LNCAP (cell line): Measurements from ENCODE around the gene GPSM1.

Experiments used
- TF ChIP-seq, protein P1 (sequence below): fragments of 450-650 bp; IDR thresholded peaks from 2 replicates; pipeline ENCODE4 v1.5.1; 2017; ENCODE audit warnings: mild to moderate bottlenecking

The GPSM1 gene

DNA sequence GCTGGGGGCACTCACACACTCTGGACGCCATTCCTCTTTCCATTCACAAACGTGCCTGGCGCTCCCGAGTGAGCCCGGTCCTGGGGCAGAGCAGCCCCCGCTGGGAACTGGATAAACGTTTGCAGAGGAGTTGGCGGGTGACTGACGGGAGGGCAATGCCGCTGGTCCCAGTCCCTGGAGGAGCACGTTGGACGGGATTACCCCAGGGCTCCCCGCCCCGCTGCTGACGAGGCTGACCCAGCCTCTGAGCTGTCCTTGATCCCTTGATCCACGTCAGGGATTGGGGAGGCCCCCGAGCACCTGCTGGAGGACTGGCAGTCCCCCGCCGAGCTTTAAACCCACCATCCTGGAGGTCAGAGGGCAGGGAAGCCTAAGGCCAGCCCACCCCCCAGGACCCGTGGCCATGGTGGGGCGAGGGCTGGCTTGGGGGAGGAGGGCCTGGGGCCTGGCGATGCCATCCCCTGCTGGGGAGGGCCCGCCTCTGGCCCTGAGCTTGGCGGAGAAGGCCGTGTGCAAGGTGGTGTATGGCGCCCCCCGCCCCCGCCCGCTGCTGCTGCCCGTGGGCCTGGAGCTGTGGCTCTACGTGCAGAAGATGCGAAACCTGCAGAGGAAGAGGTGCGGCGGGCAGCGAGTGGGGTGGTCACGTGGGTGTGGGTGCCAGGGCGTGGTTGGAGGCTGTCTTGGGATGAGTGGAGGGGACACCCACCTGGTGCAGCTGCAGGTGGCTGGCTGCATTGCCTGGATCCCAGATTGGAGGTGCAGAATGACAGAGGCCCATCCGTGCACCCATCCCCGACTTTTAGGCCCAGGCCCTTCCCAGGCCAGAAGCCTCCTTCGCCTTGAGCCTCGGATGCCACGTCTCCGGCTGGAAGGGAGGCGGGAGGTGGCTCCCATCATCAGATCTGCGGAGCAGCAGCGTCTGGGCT lies 4.5 kb downstream of the GPSM1 start:
- TF ChIP-seq, protein P1, sequence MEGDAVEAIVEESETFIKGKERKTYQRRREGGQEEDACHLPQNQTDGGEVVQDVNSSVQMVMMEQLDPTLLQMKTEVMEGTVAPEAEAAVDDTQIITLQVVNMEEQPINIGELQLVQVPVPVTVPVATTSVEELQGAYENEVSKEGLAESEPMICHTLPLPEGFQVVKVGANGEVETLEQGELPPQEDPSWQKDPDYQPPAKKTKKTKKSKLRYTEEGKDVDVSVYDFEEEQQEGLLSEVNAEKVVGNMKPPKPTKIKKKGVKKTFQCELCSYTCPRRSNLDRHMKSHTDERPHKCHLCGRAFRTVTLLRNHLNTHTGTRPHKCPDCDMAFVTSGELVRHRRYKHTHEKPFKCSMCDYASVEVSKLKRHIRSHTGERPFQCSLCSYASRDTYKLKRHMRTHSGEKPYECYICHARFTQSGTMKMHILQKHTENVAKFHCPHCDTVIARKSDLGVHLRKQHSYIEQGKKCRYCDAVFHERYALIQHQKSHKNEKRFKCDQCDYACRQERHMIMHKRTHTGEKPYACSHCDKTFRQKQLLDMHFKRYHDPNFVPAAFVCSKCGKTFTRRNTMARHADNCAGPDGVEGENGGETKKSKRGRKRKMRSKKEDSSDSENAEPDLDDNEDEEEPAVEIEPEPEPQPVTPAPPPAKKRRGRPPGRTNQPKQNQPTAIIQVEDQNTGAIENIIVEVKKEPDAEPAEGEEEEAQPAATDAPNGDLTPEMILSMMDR: no peak

DNA sequence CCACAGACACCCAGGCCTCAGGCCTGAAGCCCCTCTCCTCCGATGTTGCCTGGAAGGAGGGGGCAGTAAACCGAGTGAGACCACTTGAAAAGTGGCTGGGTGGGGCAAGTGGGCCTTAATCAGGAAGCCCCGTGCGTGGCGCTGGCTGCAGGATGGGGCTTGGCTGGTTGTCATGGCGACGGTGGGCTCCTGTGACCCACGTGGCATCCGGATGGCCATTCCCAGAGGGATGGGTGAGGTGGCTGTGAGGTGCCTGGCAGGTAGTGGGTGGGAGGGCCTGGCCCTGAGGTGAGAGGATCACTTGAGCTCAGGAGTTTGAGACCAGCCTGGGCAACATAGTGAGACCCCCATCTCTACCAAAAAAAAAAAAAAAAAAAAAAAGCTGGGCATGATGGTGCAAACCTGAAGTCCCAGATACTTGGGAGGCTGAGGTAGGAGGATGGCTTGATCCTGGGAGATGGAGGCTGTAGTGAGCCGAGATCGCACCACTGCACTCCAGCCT lies 5.2 kb downstream of the GPSM1 start:
- TF ChIP-seq, protein P1: no peak

DNA sequence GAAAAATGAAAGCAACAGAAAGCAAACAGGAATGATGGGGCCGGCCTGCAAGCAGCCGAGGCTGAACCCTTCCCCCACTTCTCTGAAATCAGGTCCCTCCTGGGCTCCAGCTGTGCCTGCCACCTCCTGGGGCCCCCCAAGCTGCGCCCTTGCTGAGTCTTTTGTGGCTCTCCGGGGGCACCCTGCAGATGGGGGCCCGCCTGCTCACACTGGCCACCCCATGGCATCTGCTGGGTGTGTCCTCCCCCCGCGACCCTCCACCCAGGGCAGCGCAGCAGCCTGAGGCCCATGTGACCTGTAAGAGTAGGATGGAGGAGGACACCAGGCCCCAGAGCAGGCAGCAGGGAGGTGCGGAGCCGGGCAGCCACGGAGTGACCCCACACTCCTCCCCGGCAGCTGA lies 5.7 kb downstream of the GPSM1 start:
- TF ChIP-seq, protein P1: no peak

DNA sequence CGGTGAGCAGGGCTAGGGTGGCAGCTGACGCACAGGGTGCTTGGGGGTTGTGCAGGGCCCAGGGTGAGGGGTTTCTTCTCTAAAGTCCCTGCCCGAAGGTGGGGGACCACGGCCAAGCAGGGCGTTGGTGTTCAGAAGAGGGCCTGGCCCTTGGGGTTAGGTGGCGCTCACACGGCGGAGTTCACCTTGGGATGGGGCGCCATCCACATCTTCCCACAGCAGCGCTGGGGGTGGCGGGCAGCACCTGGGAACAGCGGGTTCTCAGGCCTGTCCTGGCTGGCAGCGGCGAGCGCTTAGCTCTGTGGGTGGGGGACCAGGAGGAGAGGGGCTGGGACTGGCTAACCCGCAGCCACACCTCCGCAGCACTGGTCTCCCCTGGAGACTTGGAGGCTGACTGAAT lies 6.1 kb downstream of the GPSM1 start:
- TF ChIP-seq, protein P1: no peak

DNA sequence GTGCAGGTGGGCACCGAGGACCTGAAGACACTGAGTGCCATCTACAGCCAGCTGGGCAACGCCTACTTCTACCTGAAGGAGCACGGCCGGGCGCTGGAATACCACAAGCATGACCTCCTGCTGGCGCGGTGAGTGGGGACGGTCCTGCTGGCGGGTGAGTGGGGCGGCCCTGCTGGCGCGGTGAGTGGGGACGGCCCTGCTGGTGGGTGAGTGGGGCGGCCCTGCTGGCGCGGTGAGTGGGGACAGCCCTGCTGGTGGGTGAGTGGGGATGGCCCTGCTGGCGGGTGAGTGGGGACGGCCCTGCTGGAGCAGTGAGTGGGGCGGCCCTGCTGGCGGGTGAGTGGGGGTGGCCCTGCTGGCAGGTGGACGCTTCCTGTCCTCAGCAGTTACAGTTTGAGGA lies 7.2 kb downstream of the GPSM1 start:
- TF ChIP-seq, protein P1: no peak

DNA sequence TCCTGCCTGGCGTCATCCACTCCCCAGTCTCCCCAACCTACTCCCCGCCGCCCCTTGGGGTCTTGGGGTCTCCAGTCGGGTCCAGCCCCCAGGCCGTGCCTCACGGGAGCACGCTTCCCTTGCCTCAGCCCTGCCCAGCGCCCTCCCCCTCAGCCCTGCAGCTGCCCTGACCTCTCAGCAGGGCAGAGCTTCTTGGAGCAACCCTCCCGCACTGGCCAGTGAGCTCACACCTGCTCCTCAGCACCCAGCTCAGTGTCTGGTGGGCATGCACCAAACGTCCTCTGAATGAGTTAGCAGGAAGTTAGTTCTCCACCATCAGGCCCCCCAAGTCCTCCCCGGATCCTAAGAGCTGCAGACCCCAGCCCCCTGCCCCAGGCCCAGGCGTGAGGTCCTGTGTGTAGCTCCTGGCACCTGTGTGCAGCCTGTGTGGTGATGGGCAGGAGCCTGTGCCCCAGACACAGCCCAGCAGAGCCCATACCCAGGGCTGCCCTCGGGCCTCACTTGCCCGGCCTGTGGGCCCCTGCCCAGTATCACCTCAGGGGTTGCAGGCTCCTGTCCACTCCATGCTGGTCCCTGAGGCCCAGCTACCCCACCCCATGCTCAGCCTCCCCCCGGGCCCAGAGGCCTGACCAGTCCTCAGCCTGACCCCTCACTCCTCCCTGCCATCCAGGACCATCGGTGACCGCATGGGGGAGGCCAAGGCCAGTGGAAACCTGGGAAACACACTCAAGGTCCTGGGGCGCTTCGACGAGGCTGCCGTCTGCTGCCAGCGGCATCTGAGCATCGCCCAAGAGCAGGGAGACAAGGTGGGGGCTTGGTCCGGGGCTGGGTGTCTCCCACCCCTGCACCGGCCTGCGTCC lies 8.2 kb downstream of the GPSM1 start:
- TF ChIP-seq, protein P1: no peak

DNA sequence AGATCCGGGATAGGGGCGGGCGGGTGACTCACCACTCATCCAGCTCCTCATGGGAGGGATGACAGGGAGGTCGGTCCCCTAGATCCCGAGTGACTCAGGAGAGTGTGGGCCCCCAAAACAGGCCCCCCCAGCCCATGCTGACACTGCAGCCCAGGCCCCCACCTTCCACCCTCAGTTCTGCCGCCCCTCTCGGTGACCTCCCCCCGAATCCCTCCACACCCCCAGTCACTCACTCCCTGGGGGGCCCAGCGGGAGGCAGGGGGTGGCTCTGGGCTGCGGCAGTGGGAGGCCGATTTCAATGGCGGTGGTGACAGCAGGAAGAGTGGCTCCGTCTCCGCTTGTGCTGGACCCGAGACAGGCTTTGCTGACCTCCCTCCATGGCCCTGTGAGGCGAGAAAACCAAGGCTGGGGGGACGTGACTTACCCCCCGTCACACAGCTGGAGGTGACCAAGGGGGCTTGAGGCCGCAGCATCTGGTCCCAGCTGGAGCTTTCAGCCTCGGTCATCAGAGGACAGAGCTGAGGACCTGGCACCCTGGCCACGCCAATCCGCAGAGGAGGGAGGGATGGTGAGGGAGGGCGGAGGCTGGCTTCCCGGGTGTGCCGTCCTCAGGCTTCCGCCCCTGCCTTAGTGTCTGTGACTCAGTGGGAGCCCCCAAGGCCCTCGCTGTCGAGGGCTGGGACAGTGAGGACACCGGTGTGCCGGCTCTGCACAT lies 9.0 kb downstream of the GPSM1 start:
- TF ChIP-seq, protein P1: no peak
